Parathyroid adenoma (tissue), 2 donors: ENCODE measurements around the gene ZNF410.

Experiments
- H2AFZ ChIP-seq: fragments of 300-600 bp; sonication (generic); one replicate; pipeline ENCODE4 v1.7.0; 2017; ENCODE audit warnings: antibody characterized with exemption, mild to moderate bottlenecking
- H3K27ac ChIP-seq: fragments of 300-600 bp; sonication (generic); one replicate; pipeline ENCODE4 v1.7.0; 2017
- H3K27me3 ChIP-seq: fragments of 300-600 bp; sonication (generic); one replicate; pipeline ENCODE4 v1.7.0; 2017; ENCODE audit warnings: low read length; ENCODE audit not compliant: control insufficient read depth, insufficient read depth
- H3K36me3 ChIP-seq: fragments of 300-600 bp; sonication (generic); one replicate; pipeline ENCODE4 v1.7.0; 2017; ENCODE audit warnings: low read length; ENCODE audit not compliant: control insufficient read depth, insufficient read depth
- H3K4me1 ChIP-seq: fragments of 300-600 bp; sonication (generic); one replicate; pipeline ENCODE4 v1.7.0; 2017; ENCODE audit warnings: control low read depth
- H3K4me2 ChIP-seq: fragments of 300-600 bp; sonication (generic); one replicate; pipeline ENCODE4 v1.7.0; 2017; ENCODE audit warnings: low read length
- H3K4me3 ChIP-seq: fragments of 300-600 bp; sonication (generic); one replicate; pipeline ENCODE4 v1.7.0; 2017; ENCODE audit warnings: low read depth, low read length
- H3K79me2 ChIP-seq: fragments of 300-600 bp; sonication (generic); one replicate; pipeline ENCODE4 v1.7.0; 2017; ENCODE audit warnings: control low read depth
- H3K9ac ChIP-seq: fragments of 300-600 bp; sonication (generic); one replicate; pipeline ENCODE4 v1.7.0; 2017; ENCODE audit warnings: mild to moderate bottlenecking
- H3K9me3 ChIP-seq: fragments of 300-600 bp; sonication (generic); one replicate; pipeline ENCODE4 v1.7.0; 2017; ENCODE audit warnings: low read length; ENCODE audit not compliant: control insufficient read depth
- CTCF ChIP-seq: fragments of 300-600 bp; sonication (generic); IDR thresholded peaks from one replicate; pipeline ENCODE4 v1.7.0; 2017; ENCODE audit warnings: antibody characterized with exemption, mild to moderate bottlenecking
- donor health status: primary hyperparathyroidism.

ZNF410 gene

GRCh38 chr14:73884438-73885190, 2.0 kb upstream of the ZNF410 start:
- H3K4me1 ChIP-seq: peaks cover 7% of the 10 kb centered on the region
- H3K27ac ChIP-seq: no peak overlapping the region
- H3K4me2 ChIP-seq: no peak overlapping the region
- no peak for TF ChIP-seq CTCF
- H2AFZ ChIP-seq: no peak overlapping the region
- no peak overlapping the region for H3K9ac ChIP-seq
- no peaks in the 10 kb centered on the region for H3K27me3 ChIP-seq
- H3K79me2 ChIP-seq: peaks cover 15% of the 10 kb centered on the region
- H3K4me3 ChIP-seq: no peak overlapping the region
- no peaks in the 10 kb centered on the region for H3K9me3 ChIP-seq
- no peaks in the 10 kb centered on the region for H3K36me3 ChIP-seq

- Histone ChIP-seq H2AFZ (peak overlapping the region; percentile 94), H3K4me2 (peak overlapping the region; percentile 81), H3K27ac (peak overlapping the region; percentile 88), H3K9ac (peak overlapping the region; percentile 98), H3K79me2 (peaks cover 17% of the 10 kb centered on the region), H3K27me3 (no peaks in the 10 kb centered on the region), H3K4me3 (peak overlapping the region; percentile 67), H3K36me3 (no peaks in the 10 kb centered on the region), H3K4me1 (peaks cover 7% of the 10 kb centered on the region), H3K9me3 (no peaks in the 10 kb centered on the region)
- no peak for TF ChIP-seq CTCF
Measured at GRCh38 chr14:73887318-73887616, 608 bp downstream of the ZNF410 start.

- Histone ChIP-seq H3K27ac (peak overlapping the region; percentile 88), H3K4me3 (peak overlapping the region; percentile 67), H3K9me3 (no peaks in the 10 kb centered on the region), H2AFZ (peak overlapping the region; percentile 94), H3K9ac (no peak overlapping the region), H3K36me3 (no peaks in the 10 kb centered on the region), H3K4me2 (peak overlapping the region; percentile 81), H3K4me1 (peaks cover 7% of the 10 kb centered on the region), H3K79me2 (peaks cover 21% of the 10 kb centered on the region), H3K27me3 (no peaks in the 10 kb centered on the region)
- TF ChIP-seq CTCF: no peak
Measured at GRCh38 chr14:73887694-73888459, 1.2 kb downstream of the ZNF410 start.

- peaks cover 24% of the 10 kb centered on the region for H3K79me2 ChIP-seq
- no peaks in the 10 kb centered on the region for H3K27me3 ChIP-seq
- no peak for TF ChIP-seq CTCF
- no peak overlapping the region for H2AFZ ChIP-seq
- H3K4me2 ChIP-seq: peak overlapping the region; percentile 81
- peaks cover 7% of the 10 kb centered on the region for H3K4me1 ChIP-seq
- H3K9ac ChIP-seq: no peak overlapping the region
- no peak overlapping the region for H3K4me3 ChIP-seq
- no peaks in the 10 kb centered on the region for H3K36me3 ChIP-seq
- no peak overlapping the region for H3K27ac ChIP-seq
- H3K9me3 ChIP-seq: no peaks in the 10 kb centered on the region
Measured at GRCh38 chr14:73888460-73888725, 1.7 kb downstream of the ZNF410 start.

- Histone ChIP-seq H3K36me3 (no peaks in the 10 kb centered on the region), H3K4me2 (no peak overlapping the region), H3K79me2 (peaks cover 24% of the 10 kb centered on the region), H3K9ac (no peak overlapping the region), H3K4me1 (peaks cover 7% of the 10 kb centered on the region), H3K27me3 (no peaks in the 10 kb centered on the region), H3K9me3 (no peaks in the 10 kb centered on the region), H2AFZ (no peak overlapping the region), H3K27ac (no peak overlapping the region), H3K4me3 (no peak overlapping the region)
- no peak for TF ChIP-seq CTCF
Measured at GRCh38 chr14:73888971-73889370, 2.3 kb downstream of the ZNF410 start.
